ENCODE data around the gene DEDD2. TPM values are rescaled to one million over a fixed set of nuclear protein-coding genes. Genes with fewer than 3 reads are reported as not detected.

DEDD2 gene
- total and polyA plus RNA-seq, 8 donors = 9.7 to 25.4 (median 13.7) TPM

- Histone ChIP-seq H3K9me3 (no peaks in the 10 kb centered on the region), H3K4me3 (no peak overlapping the region), H3K4me1 (no peaks in the 10 kb centered on the region), H3K27ac (no peak overlapping the region), H3K36me3 (peaks cover 0 to 7% (median 2%) of the 10 kb centered on the region in 3 donors), H3K27me3 (no peaks in the 10 kb centered on the region)
- DNase-seq = no peak
- WGBS, 2 donors = 49 to 53% methylated on average over 3 of the region's 3 CpGs
- no peak for FAIRE-seq
- TF ChIP-seq, protein P1, sequence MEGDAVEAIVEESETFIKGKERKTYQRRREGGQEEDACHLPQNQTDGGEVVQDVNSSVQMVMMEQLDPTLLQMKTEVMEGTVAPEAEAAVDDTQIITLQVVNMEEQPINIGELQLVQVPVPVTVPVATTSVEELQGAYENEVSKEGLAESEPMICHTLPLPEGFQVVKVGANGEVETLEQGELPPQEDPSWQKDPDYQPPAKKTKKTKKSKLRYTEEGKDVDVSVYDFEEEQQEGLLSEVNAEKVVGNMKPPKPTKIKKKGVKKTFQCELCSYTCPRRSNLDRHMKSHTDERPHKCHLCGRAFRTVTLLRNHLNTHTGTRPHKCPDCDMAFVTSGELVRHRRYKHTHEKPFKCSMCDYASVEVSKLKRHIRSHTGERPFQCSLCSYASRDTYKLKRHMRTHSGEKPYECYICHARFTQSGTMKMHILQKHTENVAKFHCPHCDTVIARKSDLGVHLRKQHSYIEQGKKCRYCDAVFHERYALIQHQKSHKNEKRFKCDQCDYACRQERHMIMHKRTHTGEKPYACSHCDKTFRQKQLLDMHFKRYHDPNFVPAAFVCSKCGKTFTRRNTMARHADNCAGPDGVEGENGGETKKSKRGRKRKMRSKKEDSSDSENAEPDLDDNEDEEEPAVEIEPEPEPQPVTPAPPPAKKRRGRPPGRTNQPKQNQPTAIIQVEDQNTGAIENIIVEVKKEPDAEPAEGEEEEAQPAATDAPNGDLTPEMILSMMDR (IDR thresholded peaks at IDR 0.05) = no peak
- intact Hi-C loops (cut with DNase I) = no loop called here
- ATAC-seq = peak in 3 of 4 donors; percentile 36 to 47 (median 38)
Measured at GRCh38 chr19:42193706-42194105, 23.8 kb downstream of the DEDD2 start.

DNA sequence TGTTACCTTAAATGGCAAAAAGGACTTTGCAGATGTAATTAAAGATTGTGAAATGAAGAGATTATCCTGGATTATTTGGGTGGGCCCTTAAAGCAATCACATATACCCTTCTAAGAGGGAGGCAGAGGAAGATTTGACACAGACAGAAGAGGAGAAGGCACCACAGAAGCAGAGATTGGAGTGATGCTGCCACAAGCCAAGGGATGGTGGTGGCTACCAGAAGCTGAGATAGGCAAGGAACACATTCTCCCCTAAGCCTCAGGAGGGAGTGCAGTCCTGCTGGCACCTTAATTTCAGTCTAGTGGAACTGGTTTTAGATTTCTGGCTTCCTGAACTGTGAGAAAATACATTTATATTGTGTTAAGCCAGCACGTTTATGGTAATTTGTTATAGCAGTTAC is 24.2 kb downstream of the DEDD2 start:
- no peaks in the 10 kb centered on the region for H3K9me3 ChIP-seq
- intact Hi-C loops (cut with DNase I) = no loop called here
- H3K4me3 ChIP-seq = no peak overlapping the region
- ATAC-seq (no peak), DNase-seq (no peak), FAIRE-seq (no peak)
- no peaks in the 10 kb centered on the region for H3K4me1 ChIP-seq
- 40 to 50% methylated on average over 1 of the region's 1 CpG for WGBS, 2 donors
- no peaks in the 10 kb centered on the region for H3K27me3 ChIP-seq
- no peak overlapping the region for H3K27ac ChIP-seq
- TF ChIP-seq, protein P1 (IDR thresholded peaks at IDR 0.05) = no peak
- peaks cover 0 to 3% (median 0%) of the 10 kb centered on the region in 3 donors for H3K36me3 ChIP-seq

GRCh38 chr19:42191855-42192254 is 25.6 kb downstream of the DEDD2 start:
- Histone ChIP-seq H3K36me3 (no peaks in the 10 kb centered on the region), H3K4me1 (no peaks in the 10 kb centered on the region), H3K4me3 (no peak overlapping the region), H3K9me3 (no peaks in the 10 kb centered on the region), H3K27ac (no peak overlapping the region), H3K27me3 (no peaks in the 10 kb centered on the region)
- no peak for DNase-seq
- TF ChIP-seq, protein P1 (IDR thresholded peaks at IDR 0.05) = no peak
- ATAC-seq = peak; percentile 19 to 78 (median 59)
- no peak for FAIRE-seq
- intact Hi-C loops (cut with DNase I) = no loop called here
- WGBS, 2 donors = 39 to 51% methylated on average over 3 of the region's 3 CpGs

DNA sequence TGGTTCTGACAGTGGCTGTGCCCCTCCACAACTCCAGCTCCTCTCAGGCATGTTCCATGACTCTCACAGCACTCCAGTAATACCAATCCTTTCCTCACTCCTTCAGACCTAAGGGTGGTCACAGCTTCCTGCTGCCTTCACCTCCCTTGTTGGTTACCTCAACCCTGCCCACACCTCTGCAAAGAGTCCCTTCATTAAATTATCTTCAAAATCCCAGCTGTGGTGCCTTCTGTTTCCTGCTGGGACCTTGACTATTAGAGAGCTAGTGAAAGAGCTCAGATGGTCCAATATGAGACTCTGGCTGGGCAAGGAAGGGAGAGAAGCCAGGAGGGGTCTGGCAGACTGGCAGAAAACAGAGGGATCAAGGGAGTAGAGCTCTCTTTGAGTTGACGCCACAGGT is 26.1 kb downstream of the DEDD2 start:
- 76 to 83% methylated on average over 1 of the region's 1 CpG for WGBS, 2 donors

DNA sequence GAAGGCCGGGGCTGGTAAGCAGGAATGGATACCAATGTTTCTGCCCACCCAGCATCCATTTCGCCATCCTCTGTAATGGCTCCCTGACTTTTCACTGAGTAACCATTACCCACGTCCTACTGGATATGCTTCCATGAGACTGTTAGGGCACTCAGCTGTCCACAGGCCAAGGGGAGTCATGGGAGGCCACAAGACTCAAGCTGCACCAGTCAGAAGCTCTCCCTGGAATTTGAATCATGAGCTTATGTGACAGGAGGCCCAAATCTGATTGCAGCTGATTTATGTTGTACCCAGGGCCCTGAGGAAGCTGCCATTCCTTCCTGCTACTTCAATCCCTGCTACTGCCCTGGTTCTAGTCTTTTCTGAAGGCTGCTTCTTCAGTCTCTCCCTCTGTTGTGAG is 28.3 kb downstream of the DEDD2 start:
- DNase-seq (no peak), ATAC-seq (no peak), FAIRE-seq (no peak)
- TF ChIP-seq, protein P1 (IDR thresholded peaks at IDR 0.05) = no peak
- Histone ChIP-seq H3K27ac (no peak overlapping the region), H3K9me3 (no peaks in the 10 kb centered on the region), H3K4me3 (no peak overlapping the region), H3K36me3 (no peaks in the 10 kb centered on the region), H3K27me3 (no peaks in the 10 kb centered on the region), H3K4me1 (no peaks in the 10 kb centered on the region)
- intact Hi-C loops (cut with DNase I) = loop anchor here in 1 of 3 donors (10.0 kb wide), 1 partner anchor 54 kb away; the partner anchor contains the start of gene POU2F2
- 73% methylated on average over 3 of the region's 3 CpGs for WGBS, 2 donors

More for the DNA sequence above, 26.1 kb downstream of the DEDD2 start:
- ATAC-seq (no peak), FAIRE-seq (no peak), DNase-seq (no peak)
- Histone ChIP-seq H3K27ac (no peak overlapping the region), H3K9me3 (no peaks in the 10 kb centered on the region), H3K4me3 (no peak overlapping the region), H3K36me3 (no peaks in the 10 kb centered on the region), H3K4me1 (no peaks in the 10 kb centered on the region), H3K27me3 (no peaks in the 10 kb centered on the region)
- intact Hi-C loops (cut with DNase I) = no loop called here
- TF ChIP-seq, protein P1 (IDR thresholded peaks at IDR 0.05) = no peak

Measured in pancreas (tissue), 10 donors.